HEK293 (cell line): ENCODE measurements around the gene FUT8.

Experiments
- CTCF ChIA-PET: fragments of 350-600 bp; formaldehyde crosslinking; extraction: SDS; loops from one replicate; lab custom pipeline; 2021; ENCODE audit warnings: antibody characterized with exemption; lab: Yijun Ruan, JAX
- POLR2A ChIA-PET: fragments of 300-600 bp; formaldehyde crosslinking; extraction: SDS; loops from one replicate; lab custom pipeline; 2020; ENCODE audit warnings: antibody characterized with exemption, inconsistent platforms; lab: Yijun Ruan, JAX
- H3K27ac ChIP-seq: fragments of 200-500 bp; sonication (Bioruptor generic); 2 replicates; pipeline ENCODE4 v1.5.1; 2014; ENCODE audit warnings: low read depth, low read length, control low read depth, inconsistent platforms; ENCODE audit errors: extremely low read depth
- H3K36me3 ChIP-seq, 2 experiments: fragments of 200-500 bp in 1 of 2; sonication (Bioruptor generic) in 1 of 2; 1 replicate in 1 of 2; 2 replicates in 1 of 2; pipeline ENCODE4 v1.5.1; 2014 to 2017; ENCODE audit warnings: inconsistent platforms in 2 of 2, low read length in 2 of 2; ENCODE audit not compliant: control insufficient read depth in 2 of 2, insufficient read depth in 1 of 2
- H3K4me1 ChIP-seq: fragments of 200-500 bp; sonication (Bioruptor generic); 2 replicates; pipeline ENCODE4 v1.5.1; 2014; ENCODE audit warnings: mild to moderate bottlenecking, low read length, inconsistent platforms; ENCODE audit not compliant: control insufficient read depth, insufficient read depth
- H3K4me3 ChIP-seq: 2 replicates; pipeline ENCODE4 v1.5.1; 2011; ENCODE audit warnings: low read depth, mild to moderate bottlenecking, control low read depth, low read length, moderate library complexity
- H3K9me3 ChIP-seq: fragments of 200-500 bp; sonication (Bioruptor generic); 2 replicates; pipeline ENCODE4 v1.5.1; 2014; ENCODE audit warnings: low read depth, low read length, inconsistent platforms; ENCODE audit not compliant: control insufficient read depth, insufficient read depth
- ZNF174 ChIP-seq: fragments of 450-650 bp; formaldehyde crosslinking; IDR thresholded peaks from 2 replicates; pipeline ENCODE4 v1.5.0; 2017; ENCODE audit warnings: missing biosample characterization, mild to moderate bottlenecking, missing genetic modification characterization
- ZNF239 ChIP-seq: fragments of 450-650 bp; formaldehyde crosslinking; IDR thresholded peaks from 2 replicates; pipeline ENCODE4 v1.5.1; 2016; ENCODE audit warnings: missing biosample characterization, missing genetic modification characterization
- ZNF311 ChIP-seq: fragments of 450-650 bp; formaldehyde crosslinking; IDR thresholded peaks from 2 replicates; pipeline ENCODE4 v1.5.1; 2017; ENCODE audit warnings: missing biosample characterization, missing genetic modification characterization, borderline replicate concordance
- ZNF335 ChIP-seq: fragments of 450-650 bp; formaldehyde crosslinking; conservative IDR thresholded peaks from 2 replicates; pipeline ENCODE4 v1.5.1; 2016; ENCODE audit warnings: missing biosample characterization, missing genetic modification characterization
- ZNF341 ChIP-seq: fragments of 450-650 bp; formaldehyde crosslinking; IDR thresholded peaks from 2 replicates; pipeline ENCODE4; 2016; ENCODE audit warnings: low read depth, missing biosample characterization, missing genetic modification characterization
- ZNF350 ChIP-seq: fragments of 450-650 bp; formaldehyde crosslinking; IDR thresholded peaks from 2 replicates; pipeline ENCODE4 v1.5.0; 2017; ENCODE audit warnings: missing biosample characterization, mild to moderate bottlenecking, missing genetic modification characterization
- ZNF391 ChIP-seq: fragments of 450-650 bp; formaldehyde crosslinking; IDR thresholded peaks from 2 replicates; pipeline ENCODE4 v1.5.1; 2016; ENCODE audit warnings: low read depth, missing biosample characterization, missing genetic modification characterization, borderline replicate concordance
- ZNF544 ChIP-seq: fragments of 450-650 bp; formaldehyde crosslinking; IDR thresholded peaks from 2 replicates; pipeline ENCODE4 v1.5.0; 2017; ENCODE audit warnings: missing biosample characterization, missing genetic modification characterization
- ZNF558 ChIP-seq: fragments of 450-650 bp; formaldehyde crosslinking; IDR thresholded peaks from 2 replicates; pipeline ENCODE4 v1.5.1; 2016; ENCODE audit warnings: missing biosample characterization, missing genetic modification characterization
- ZNF610 ChIP-seq: fragments of 450-650 bp; formaldehyde crosslinking; IDR thresholded peaks from 2 replicates; pipeline ENCODE4 v1.5.1; 2016; ENCODE audit warnings: missing biosample characterization, missing genetic modification characterization, borderline replicate concordance
- ZNF654 ChIP-seq: fragments of 450-650 bp; formaldehyde crosslinking; IDR thresholded peaks from 2 replicates; pipeline ENCODE4 v1.5.1; 2016; ENCODE audit warnings: low read depth, missing biosample characterization, missing genetic modification characterization
- ZNF658 ChIP-seq: fragments of 450-650 bp; formaldehyde crosslinking; IDR thresholded peaks from 2 replicates; pipeline ENCODE4; 2016; ENCODE audit warnings: missing biosample characterization, missing genetic modification characterization
- ZNF707 ChIP-seq: fragments of 450-650 bp; formaldehyde crosslinking; IDR thresholded peaks from 2 replicates; pipeline ENCODE4 v1.5.1; 2016; ENCODE audit warnings: missing biosample characterization, missing genetic modification characterization
- ZNF777 ChIP-seq: fragments of 450-650 bp; formaldehyde crosslinking; IDR thresholded peaks from 2 replicates; pipeline ENCODE4 v1.5.1; 2017; ENCODE audit warnings: missing biosample characterization, missing genetic modification characterization, borderline replicate concordance
- TF ChIP-seq, protein P1 (sequence below): fragments of 450-650 bp; formaldehyde crosslinking; conservative IDR thresholded peaks from 2 replicates; pipeline ENCODE4 v1.5.1; 2016; ENCODE audit warnings: low read depth, missing biosample characterization, missing genetic modification characterization
- TF ChIP-seq, protein P2 (sequence below): fragments of 450-650 bp; formaldehyde crosslinking; IDR thresholded peaks from 2 replicates; pipeline ENCODE4 v1.5.1; 2016; ENCODE audit warnings: missing biosample characterization, missing genetic modification characterization
- TF ChIP-seq, protein P3 (sequence below): fragments of 450-650 bp; formaldehyde crosslinking; IDR thresholded peaks from 2 replicates; pipeline ENCODE4 v1.5.1; 2016; ENCODE audit warnings: missing biosample characterization, missing genetic modification characterization

FUT8 gene

DNA sequence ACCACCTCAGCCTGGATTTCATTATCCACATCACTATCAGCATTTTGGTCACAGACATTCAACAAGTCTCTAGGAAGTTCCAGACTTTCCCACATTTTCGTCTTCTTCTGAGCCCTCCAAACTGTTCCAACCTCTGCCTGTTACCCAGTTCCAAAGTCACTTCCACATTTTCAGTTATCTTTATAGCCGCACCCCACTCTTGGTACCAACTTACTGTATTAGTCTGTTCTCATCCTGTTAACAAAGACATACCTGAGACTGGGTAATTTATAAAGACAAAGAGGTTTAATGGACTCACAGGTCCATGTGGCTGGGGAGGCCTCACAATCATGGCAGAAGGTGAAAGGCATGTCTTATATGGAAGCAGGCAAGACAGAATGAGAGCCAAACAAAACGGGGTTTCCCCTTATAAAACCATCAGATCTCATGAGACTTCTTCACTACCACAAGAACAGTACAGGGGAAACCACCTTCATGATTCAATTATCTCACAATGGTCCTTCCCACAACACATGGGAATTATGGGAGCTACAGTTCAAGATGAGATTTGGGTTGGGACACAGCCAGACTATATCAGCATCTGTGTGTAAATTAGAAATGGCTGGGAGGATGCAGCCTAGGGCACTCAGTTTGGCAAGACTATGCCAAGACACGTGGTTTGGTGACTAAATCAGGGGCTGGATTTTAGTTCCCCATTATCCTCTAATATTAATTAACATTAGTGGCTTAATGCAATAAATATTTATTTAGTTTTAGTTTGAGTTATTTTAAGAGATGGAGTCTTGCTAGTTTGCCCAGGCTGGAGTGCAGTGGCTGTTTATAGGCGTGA is 16.2 kb upstream of the FUT8 start:
- Histone ChIP-seq H3K4me1 (no peaks in the 10 kb centered on the region), H3K36me3 (no peaks in the 10 kb centered on the region), H3K9me3 (no peaks in the 10 kb centered on the region), H3K4me3 (no peak overlapping the region), H3K27ac (no peak overlapping the region)
- TF ChIP-seq ZNF707 (tag by site-specific recombination) (peak; percentile 88), ZNF558 (tag by site-specific recombination) (no peak)
- POLR2A ChIA-PET: no interaction called here
- CTCF ChIA-PET: no interaction called here

DNA sequence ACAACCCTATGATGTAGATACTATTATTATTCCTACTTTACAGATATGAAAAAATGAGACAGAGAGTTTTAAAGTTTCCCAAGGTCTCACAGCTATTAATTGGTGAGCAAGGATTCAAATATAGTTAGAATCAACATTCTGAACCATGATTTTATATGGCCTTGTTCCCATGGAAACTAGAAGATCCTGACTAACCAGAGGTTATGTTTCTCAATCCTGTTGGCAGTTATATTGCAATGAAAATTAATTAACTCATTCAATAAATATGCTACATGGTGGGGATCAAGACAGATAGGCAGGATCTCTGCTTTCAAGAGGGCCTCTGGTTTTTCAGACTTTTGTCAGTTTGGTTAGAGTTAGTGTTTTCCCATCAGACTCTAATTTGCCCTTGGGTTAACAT is 9.3 kb upstream of the FUT8 start:
- TF ChIP-seq ZNF341: no peak
- no peak for TF ChIP-seq ZNF544 (tag by site-specific recombination)
- TF ChIP-seq, protein P1, sequence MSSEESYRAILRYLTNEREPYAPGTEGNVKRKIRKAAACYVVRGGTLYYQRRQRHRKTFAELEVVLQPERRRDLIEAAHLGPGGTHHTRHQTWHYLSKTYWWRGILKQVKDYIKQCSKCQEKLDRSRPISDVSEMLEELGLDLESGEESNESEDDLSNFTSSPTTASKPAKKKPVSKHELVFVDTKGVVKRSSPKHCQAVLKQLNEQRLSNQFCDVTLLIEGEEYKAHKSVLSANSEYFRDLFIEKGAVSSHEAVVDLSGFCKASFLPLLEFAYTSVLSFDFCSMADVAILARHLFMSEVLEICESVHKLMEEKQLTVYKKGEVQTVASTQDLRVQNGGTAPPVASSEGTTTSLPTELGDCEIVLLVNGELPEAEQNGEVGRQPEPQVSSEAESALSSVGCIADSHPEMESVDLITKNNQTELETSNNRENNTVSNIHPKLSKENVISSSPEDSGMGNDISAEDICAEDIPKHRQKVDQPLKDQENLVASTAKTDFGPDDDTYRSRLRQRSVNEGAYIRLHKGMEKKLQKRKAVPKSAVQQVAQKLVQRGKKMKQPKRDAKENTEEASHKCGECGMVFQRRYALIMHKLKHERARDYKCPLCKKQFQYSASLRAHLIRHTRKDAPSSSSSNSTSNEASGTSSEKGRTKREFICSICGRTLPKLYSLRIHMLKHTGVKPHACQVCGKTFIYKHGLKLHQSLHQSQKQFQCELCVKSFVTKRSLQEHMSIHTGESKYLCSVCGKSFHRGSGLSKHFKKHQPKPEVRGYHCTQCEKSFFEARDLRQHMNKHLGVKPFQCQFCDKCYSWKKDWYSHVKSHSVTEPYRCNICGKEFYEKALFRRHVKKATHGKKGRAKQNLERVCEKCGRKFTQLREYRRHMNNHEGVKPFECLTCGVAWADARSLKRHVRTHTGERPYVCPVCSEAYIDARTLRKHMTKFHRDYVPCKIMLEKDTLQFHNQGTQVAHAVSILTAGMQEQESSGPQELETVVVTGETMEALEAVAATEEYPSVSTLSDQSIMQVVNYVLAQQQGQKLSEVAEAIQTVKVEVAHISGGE (tag by site-specific recombination): no peak
- no peak for TF ChIP-seq ZNF311 (tag by site-specific recombination)
- TF ChIP-seq ZNF174 (tag by site-specific recombination): no peak
- no peak for TF ChIP-seq ZNF654
- TF ChIP-seq, protein P2, sequence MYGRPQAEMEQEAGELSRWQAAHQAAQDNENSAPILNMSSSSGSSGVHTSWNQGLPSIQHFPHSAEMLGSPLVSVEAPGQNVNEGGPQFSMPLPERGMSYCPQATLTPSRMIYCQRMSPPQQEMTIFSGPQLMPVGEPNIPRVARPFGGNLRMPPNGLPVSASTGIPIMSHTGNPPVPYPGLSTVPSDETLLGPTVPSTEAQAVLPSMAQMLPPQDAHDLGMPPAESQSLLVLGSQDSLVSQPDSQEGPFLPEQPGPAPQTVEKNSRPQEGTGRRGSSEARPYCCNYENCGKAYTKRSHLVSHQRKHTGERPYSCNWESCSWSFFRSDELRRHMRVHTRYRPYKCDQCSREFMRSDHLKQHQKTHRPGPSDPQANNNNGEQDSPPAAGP (tag by site-specific recombination): no peak
- TF ChIP-seq ZNF350 (tag by site-specific recombination): no peak
- no peak for TF ChIP-seq ZNF658 (tag by site-specific recombination)
- TF ChIP-seq ZNF777: no peak
- TF ChIP-seq ZNF610 (tag by site-specific recombination): no peak
- TF ChIP-seq, protein P3, sequence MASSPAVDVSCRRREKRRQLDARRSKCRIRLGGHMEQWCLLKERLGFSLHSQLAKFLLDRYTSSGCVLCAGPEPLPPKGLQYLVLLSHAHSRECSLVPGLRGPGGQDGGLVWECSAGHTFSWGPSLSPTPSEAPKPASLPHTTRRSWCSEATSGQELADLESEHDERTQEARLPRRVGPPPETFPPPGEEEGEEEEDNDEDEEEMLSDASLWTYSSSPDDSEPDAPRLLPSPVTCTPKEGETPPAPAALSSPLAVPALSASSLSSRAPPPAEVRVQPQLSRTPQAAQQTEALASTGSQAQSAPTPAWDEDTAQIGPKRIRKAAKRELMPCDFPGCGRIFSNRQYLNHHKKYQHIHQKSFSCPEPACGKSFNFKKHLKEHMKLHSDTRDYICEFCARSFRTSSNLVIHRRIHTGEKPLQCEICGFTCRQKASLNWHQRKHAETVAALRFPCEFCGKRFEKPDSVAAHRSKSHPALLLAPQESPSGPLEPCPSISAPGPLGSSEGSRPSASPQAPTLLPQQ: no peak
- no peak for TF ChIP-seq ZNF391 (tag by site-specific recombination)
- no peak for TF ChIP-seq ZNF335 (tag by site-specific recombination)
- no peak for TF ChIP-seq ZNF239 (tag by site-specific recombination)
- Histone ChIP-seq H3K9me3 (no peaks in the 10 kb centered on the region), H3K36me3 (no peaks in the 10 kb centered on the region), H3K4me1 (no peaks in the 10 kb centered on the region), H3K27ac (no peak overlapping the region), H3K4me3 (no peak overlapping the region)
- ChIA-PET POLR2A (no interaction called here), CTCF (interaction anchor here (0.6 to 0.7 kb wide), 2 partner anchors 118 to 139 kb away, joined by 3 to 4 read pairs; no protein-coding TSS in a partner anchor)
